NT2/D1 (cell line): ENCODE measurements around the gene YWHAQ.
A peak's percentile ranks its signal among the peaks of the same experiment; 100 is the strongest.

Experiments used
- DNase-seq: peaks from one replicate; pipeline ENCODE4 v3.0.0-alpha.2; 2011; ENCODE audit warnings: low read depth, low spot score
- H3K27me3 ChIP-seq: 2 replicates; pipeline ENCODE4 v1.6.0; 2011; ENCODE audit warnings: mild to moderate bottlenecking; ENCODE audit not compliant: insufficient read length, insufficient read depth
- H3K36me3 ChIP-seq: 2 replicates; pipeline ENCODE4 v1.6.1; 2011; ENCODE audit warnings: mild to moderate bottlenecking, low read length, mixed read lengths; ENCODE audit not compliant: insufficient read depth, insufficient read length
- H3K4me1 ChIP-seq: 2 replicates; pipeline ENCODE4 v1.5.1; 2011; ENCODE audit not compliant: insufficient read depth, insufficient read length
- H3K4me3 ChIP-seq: 2 replicates; pipeline ENCODE4 v1.5.1; 2011; ENCODE audit warnings: low read depth; ENCODE audit not compliant: insufficient read length
- H3K9ac ChIP-seq: 2 replicates; pipeline ENCODE4 v1.6.0; 2011; ENCODE audit warnings: low read depth; ENCODE audit not compliant: insufficient read length
- H3K9me3 ChIP-seq: 2 replicates; pipeline ENCODE4 v1.5.1; 2011; ENCODE audit warnings: mild to moderate bottlenecking, low read length; ENCODE audit not compliant: insufficient read depth
- SUZ12 ChIP-seq: IDR thresholded peaks from 2 replicates; pipeline ENCODE4 v1.6.1; 2011; ENCODE audit not compliant: insufficient read length, insufficient read depth; ENCODE audit errors: extremely low read depth
- YY1 ChIP-seq: IDR thresholded peaks from 2 replicates; pipeline ENCODE4 v1.6.1; 2011; ENCODE audit not compliant: insufficient read length, insufficient read depth
- ZNF274 ChIP-seq: IDR thresholded peaks from 2 replicates; pipeline ENCODE4 v1.6.1; 2011; ENCODE audit warnings: mild to moderate bottlenecking, low read depth, low read length

The YWHAQ gene

GRCh38 chr2:9547262-9547991 is 83.4 kb downstream of the YWHAQ start:
- Histone ChIP-seq H3K27me3 (no peaks in the 10 kb centered on the region), H3K4me3 (no peak overlapping the region), H3K4me1 (no peaks in the 10 kb centered on the region), H3K36me3 (no peaks in the 10 kb centered on the region), H3K9ac (no peak overlapping the region), H3K9me3 (no peaks in the 10 kb centered on the region)
- TF ChIP-seq ZNF274 (no peak), YY1 (no peak), SUZ12 (no peak)
- DNase-seq = peak; percentile 18

GRCh38 chr2:9545502-9545901 is 85.3 kb downstream of the YWHAQ start:
- H3K9ac ChIP-seq = no peak overlapping the region

DNA sequence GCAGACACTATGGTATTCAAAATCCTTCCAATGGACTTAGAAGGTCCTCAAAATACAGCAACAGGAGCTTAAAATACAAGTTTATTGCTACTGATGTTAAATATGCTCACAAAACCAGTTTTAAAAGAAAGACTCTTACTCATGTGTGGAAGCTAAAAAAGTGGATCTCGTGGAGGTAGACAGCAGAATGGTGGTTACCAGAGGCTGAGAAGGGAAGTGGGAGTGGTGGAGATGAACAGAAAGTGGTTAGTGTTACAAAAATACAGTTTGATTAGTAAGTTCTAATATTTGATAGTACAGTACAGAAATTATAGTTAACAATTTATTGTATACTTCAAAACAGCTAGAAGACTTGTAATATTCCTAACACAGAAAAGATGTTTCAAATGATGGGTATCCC is 87.2 kb downstream of the YWHAQ start:
- TF ChIP-seq YY1 = no peak
- no peak for TF ChIP-seq ZNF274
- no peak for TF ChIP-seq SUZ12
- Histone ChIP-seq H3K4me1 (no peaks in the 10 kb centered on the region), H3K9me3 (no peaks in the 10 kb centered on the region), H3K9ac (no peak overlapping the region), H3K27me3 (no peaks in the 10 kb centered on the region), H3K36me3 (no peaks in the 10 kb centered on the region), H3K4me3 (no peak overlapping the region)
- no peak for DNase-seq

More at GRCh38 chr2:9545502-9545901, 85.3 kb downstream of the YWHAQ start:
- H3K36me3 ChIP-seq = no peaks in the 10 kb centered on the region
- no peak for DNase-seq
- no peaks in the 10 kb centered on the region for H3K4me1 ChIP-seq
- TF ChIP-seq SUZ12 (no peak), YY1 (no peak), ZNF274 (no peak)
- no peaks in the 10 kb centered on the region for H3K27me3 ChIP-seq
- no peak overlapping the region for H3K4me3 ChIP-seq
- H3K9me3 ChIP-seq = no peaks in the 10 kb centered on the region

GRCh38 chr2:9539531-9539930 is 91.3 kb downstream of the YWHAQ start:
- Histone ChIP-seq H3K9ac (no peak overlapping the region), H3K27me3 (no peaks in the 10 kb centered on the region), H3K4me1 (no peaks in the 10 kb centered on the region), H3K9me3 (no peaks in the 10 kb centered on the region), H3K36me3 (peaks cover 12% of the 10 kb centered on the region), H3K4me3 (no peak overlapping the region)
- no peak for DNase-seq
- TF ChIP-seq SUZ12 = no peak
- no peak for TF ChIP-seq ZNF274
- TF ChIP-seq YY1 = no peak

GRCh38 chr2:9538000-9538507 is 92.7 kb downstream of the YWHAQ start:
- H3K9ac ChIP-seq = no peak overlapping the region
- H3K4me3 ChIP-seq = no peak overlapping the region
- TF ChIP-seq ZNF274 (no peak), SUZ12 (no peak), YY1 (no peak)
- H3K9me3 ChIP-seq = no peaks in the 10 kb centered on the region
- H3K36me3 ChIP-seq = peaks cover 15% of the 10 kb centered on the region
- no peaks in the 10 kb centered on the region for H3K27me3 ChIP-seq
- DNase-seq = no peak
- H3K4me1 ChIP-seq = no peaks in the 10 kb centered on the region

- Histone ChIP-seq H3K27me3 (no peaks in the 10 kb centered on the region), H3K9me3 (no peaks in the 10 kb centered on the region), H3K36me3 (peaks cover 17% of the 10 kb centered on the region), H3K9ac (no peak overlapping the region), H3K4me3 (no peak overlapping the region), H3K4me1 (no peaks in the 10 kb centered on the region)
- no peak for TF ChIP-seq SUZ12
- no peak for TF ChIP-seq YY1
- TF ChIP-seq ZNF274 = no peak
- no peak for DNase-seq
These were observed 94.3 kb downstream of the YWHAQ start for GRCh38 chr2:9536504-9536903.

- Histone ChIP-seq H3K36me3 (peaks cover 18% of the 10 kb centered on the region), H3K9ac (no peak overlapping the region), H3K9me3 (no peaks in the 10 kb centered on the region), H3K27me3 (no peaks in the 10 kb centered on the region), H3K4me3 (no peak overlapping the region), H3K4me1 (no peaks in the 10 kb centered on the region)
- no peak for DNase-seq
- TF ChIP-seq SUZ12 = no peak
- TF ChIP-seq YY1 = no peak
- no peak for TF ChIP-seq ZNF274
These were observed 95.6 kb downstream of the YWHAQ start for GRCh38 chr2:9535177-9535576.
